H1 (cell line): ENCODE results near the gene NEDD9. TPM values are rescaled to one million over a fixed set of nuclear protein-coding genes. Genes with fewer than 3 reads are reported as not detected.

Experiments
- CTBP2 ChIP-seq: IDR thresholded peaks from 2 replicates; pipeline ENCODE4 v1.7.0; 2011; ENCODE audit warnings: borderline replicate concordance, mild to moderate bottlenecking, moderate library complexity, mixed read lengths, low read length; ENCODE audit not compliant: insufficient read depth, insufficient read length
- polyA plus RNA-seq, 7 experiments: library from polyadenylated mRNA; depleted of rRNA in 3 of 7; stranded (reverse) in 5 of 7; unstranded in 2 of 7; fragments of >200 nt in 5 of 7; fragments of 200-250 nt in 2 of 7; gene quantifications; 1 replicate in 5 of 7; 2 replicates in 1 of 7; 4 replicates in 1 of 7; pipeline versions ENCODE4 v1.2.1 to v1.2.3, GENCODE V29; 2011 to 2013; ENCODE audit warnings: missing spikeins in 2 of 7, mixed read lengths in 2 of 7
- total RNA-seq: library from RNA; stranded (reverse); fragmentation: NEBNext Ultra II Directional; extraction: Animal tissue kit (Norgen Biotek cat#: 25700); gene quantifications from 2 replicates; pipeline ENCODE4 v1.2.1, GENCODE V29; 2021

Gene NEDD9
- total and polyA plus RNA-seq, 2 of the 8 experiments (the other 6 are each of a cell fraction or from before 2014, with no cell fraction given), result 3.6 to 12.0 TPM

GRCh38 chr6:11262242-11262641, 29.8 kb upstream of the NEDD9 start (continued):
- no peak for TF ChIP-seq CTBP2
